NCI-H187 (cell line): ENCODE results near the gene CBX6.

Experiments
- DNase-seq, 2 experiments: peaks; one replicate each; lab custom pipeline; 2025; lab: John Stamatoyannopoulos, UW

CBX6 gene

GRCh38 chr22:38840129-38840528 is 31.9 kb downstream of the CBX6 start:
- no peak for DNase-seq

- no peak for DNase-seq
Measured at GRCh38 chr22:38839686-38840085, 32.3 kb downstream of the CBX6 start.

- no peak for DNase-seq
Measured at GRCh38 chr22:38837414-38837928, 34.5 kb downstream of the CBX6 start.

GRCh38 chr22:38835888-38836301 is 36.1 kb downstream of the CBX6 start:
- no peak for DNase-seq

GRCh38 chr22:38834991-38835390 is 37.0 kb downstream of the CBX6 start:
- no peak for DNase-seq

GRCh38 chr22:38834215-38834953 is 37.6 kb downstream of the CBX6 start:
- DNase-seq, result no peak

GRCh38 chr22:38833061-38833460 is 39.0 kb downstream of the CBX6 start:
- no peak for DNase-seq

- DNase-seq, result no peak
Measured at GRCh38 chr22:38832005-38832978, 39.7 kb downstream of the CBX6 start.

GRCh38 chr22:38831166-38831945 is 40.7 kb downstream of the CBX6 start:
- no peak for DNase-seq

- no peak for DNase-seq
Measured at GRCh38 chr22:38830845-38831108, 41.2 kb downstream of the CBX6 start.

GRCh38 chr22:38830026-38830844 is 41.8 kb downstream of the CBX6 start:
- DNase-seq, result no peak

GRCh38 chr22:38829485-38829884 is 42.5 kb downstream of the CBX6 start:
- DNase-seq, result no peak

- DNase-seq, result no peak
Measured at GRCh38 chr22:38828616-38829205, 43.3 kb downstream of the CBX6 start.

GRCh38 chr22:38828191-38828590 is 43.8 kb downstream of the CBX6 start:
- DNase-seq, result no peak

- DNase-seq, result no peak
Measured at GRCh38 chr22:38827510-38827909, 44.5 kb downstream of the CBX6 start.

GRCh38 chr22:38826801-38827200 is 45.2 kb downstream of the CBX6 start:
- no peak for DNase-seq

- DNase-seq, result no peak
Measured at GRCh38 chr22:38826386-38826785, 45.6 kb downstream of the CBX6 start.

GRCh38 chr22:38824585-38824984 is 47.4 kb downstream of the CBX6 start:
- no peak for DNase-seq

- DNase-seq, result no peak
Measured at GRCh38 chr22:38823637-38824036, 48.4 kb downstream of the CBX6 start.

- no peak for DNase-seq
Measured at GRCh38 chr22:38823076-38823475, 48.9 kb downstream of the CBX6 start.

GRCh38 chr22:38820020-38820419 is 52.0 kb downstream of the CBX6 start:
- peak in 1 of 2 experiments; percentile 78 for DNase-seq
